Measurements from ENCODE around the gene NUP153.
A peak's percentile ranks its signal among the peaks of the same experiment; 100 is the strongest.
"Not testable (repeated sequence)": the region's sequence is repeated elsewhere in the genome, so short reads cannot be mapped to it uniquely, and the experiment has no call there.

Gene NUP153

GRCh38 chr6:17599877-17600526, 106.7 kb downstream of the NUP153 start, which contains the start of gene FAM8A1:
FAM8A1 (plus strand) TSS chr6:17600302; CDS start chr6:17600410, 108 bp downstream.
- peak; percentile 94 for DNase-seq

GRCh38 chr6:17596085-17596484, 110.6 kb downstream of the NUP153 start:
- no peak for DNase-seq

GRCh38 chr6:17593246-17593645, 113.5 kb downstream of the NUP153 start:
- DNase-seq: no peak

GRCh38 chr6:17591287-17591686, 115.4 kb downstream of the NUP153 start:
- DNase-seq: no peak

- DNase-seq: no peak
Observed at GRCh38 chr6:17589406-17590096, 117.2 kb downstream of the NUP153 start.

GRCh38 chr6:17588011-17588410, 118.7 kb downstream of the NUP153 start:
- no peak for DNase-seq

GRCh38 chr6:17586623-17587022, 120.1 kb downstream of the NUP153 start:
- not testable (repeated sequence) for DNase-seq

- no peak for DNase-seq
Observed at GRCh38 chr6:17585766-17586490, 120.8 kb downstream of the NUP153 start.

- no peak for DNase-seq
Observed at GRCh38 chr6:17584241-17584803, 122.4 kb downstream of the NUP153 start.

GRCh38 chr6:17583811-17584210, 122.9 kb downstream of the NUP153 start:
- no peak for DNase-seq

- not testable (repeated sequence) for DNase-seq
Observed at GRCh38 chr6:17581282-17581681, 125.4 kb downstream of the NUP153 start.

- DNase-seq: no peak
Observed at GRCh38 chr6:17580518-17581048, 126.1 kb downstream of the NUP153 start.

- DNase-seq: no peak
Observed at GRCh38 chr6:17577059-17577458, 129.7 kb downstream of the NUP153 start.

GRCh38 chr6:17574866-17575560, 131.7 kb downstream of the NUP153 start:
- no peak for DNase-seq

GRCh38 chr6:17565399-17565798, 141.3 kb downstream of the NUP153 start:
- DNase-seq: no peak
